LoVo (cell line): ENCODE measurements around the gene SLC22A4.

Experiments used
- DNase-seq: peaks from one replicate; pipeline ENCODE4 v3.0.0-alpha.2; 2016; ENCODE audit warnings: low spot score

The SLC22A4 gene

DNA sequence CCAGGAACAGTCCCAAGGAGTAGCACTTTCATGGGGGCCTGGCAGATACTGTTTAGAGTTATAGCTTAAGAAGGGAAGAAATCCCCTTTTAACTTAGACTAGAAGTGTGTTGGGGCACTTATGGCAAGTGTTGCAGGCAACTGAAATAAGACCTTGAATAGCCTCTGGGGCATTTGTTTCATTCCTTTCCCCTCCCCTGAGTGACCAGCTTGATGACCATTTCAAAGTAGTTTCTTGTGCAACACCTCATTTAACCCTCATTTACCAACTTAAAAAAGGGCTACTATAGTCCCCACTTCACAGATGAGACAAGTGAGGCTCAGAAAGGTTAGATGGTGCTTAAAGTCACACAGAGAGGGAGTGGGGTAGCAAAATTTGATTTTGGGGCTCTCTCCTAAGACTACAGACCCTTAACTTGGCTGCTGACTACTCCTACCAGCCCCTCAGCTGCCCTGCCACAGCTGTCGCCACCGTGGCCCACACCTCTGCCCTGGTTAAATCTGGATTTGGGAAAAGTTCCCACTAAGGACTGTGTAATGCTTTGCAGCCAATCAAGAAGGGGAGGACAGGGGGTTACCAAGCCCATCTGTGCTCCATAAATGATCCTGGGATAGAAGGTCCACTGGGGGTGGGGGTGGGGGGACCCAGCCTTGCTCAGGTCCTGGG is 31.2 kb upstream of the SLC22A4 start:
- DNase-seq, result no peak

DNA sequence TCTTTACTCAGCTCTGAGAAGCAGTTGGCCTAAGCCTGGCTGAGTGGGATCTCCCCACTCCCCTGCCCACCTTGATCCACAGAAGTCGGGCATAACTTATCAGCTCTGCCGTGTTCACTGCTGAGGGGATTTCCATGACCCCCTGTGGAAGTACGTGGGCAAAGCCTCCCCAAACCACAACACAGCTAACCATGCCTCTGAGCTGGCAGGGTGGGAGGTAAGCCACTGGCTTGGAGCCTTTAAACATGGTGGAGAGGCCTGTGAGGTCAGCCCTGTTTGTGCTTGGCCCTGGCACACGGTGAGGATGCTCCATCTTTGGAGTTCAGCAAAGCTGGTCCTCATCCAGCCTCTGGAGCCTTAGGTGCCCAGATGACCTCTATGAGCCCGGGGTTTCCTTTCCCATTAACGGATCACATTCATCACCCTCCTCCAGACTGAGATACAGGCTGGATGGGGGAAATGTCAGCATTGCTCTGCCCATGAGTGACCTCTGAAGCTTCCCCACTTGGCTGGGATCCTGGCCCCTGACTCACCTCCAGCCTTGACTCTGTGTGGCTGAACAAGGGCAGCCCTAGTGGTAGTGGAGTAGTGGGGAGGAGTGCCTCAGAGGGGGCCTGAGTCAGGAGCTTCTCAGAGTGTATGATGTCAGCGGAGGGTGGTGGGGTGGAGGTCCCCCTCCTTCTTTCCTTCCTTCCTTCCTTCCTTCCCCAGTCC is 30.5 kb upstream of the SLC22A4 start:
- peak; percentile 23 for DNase-seq

DNA sequence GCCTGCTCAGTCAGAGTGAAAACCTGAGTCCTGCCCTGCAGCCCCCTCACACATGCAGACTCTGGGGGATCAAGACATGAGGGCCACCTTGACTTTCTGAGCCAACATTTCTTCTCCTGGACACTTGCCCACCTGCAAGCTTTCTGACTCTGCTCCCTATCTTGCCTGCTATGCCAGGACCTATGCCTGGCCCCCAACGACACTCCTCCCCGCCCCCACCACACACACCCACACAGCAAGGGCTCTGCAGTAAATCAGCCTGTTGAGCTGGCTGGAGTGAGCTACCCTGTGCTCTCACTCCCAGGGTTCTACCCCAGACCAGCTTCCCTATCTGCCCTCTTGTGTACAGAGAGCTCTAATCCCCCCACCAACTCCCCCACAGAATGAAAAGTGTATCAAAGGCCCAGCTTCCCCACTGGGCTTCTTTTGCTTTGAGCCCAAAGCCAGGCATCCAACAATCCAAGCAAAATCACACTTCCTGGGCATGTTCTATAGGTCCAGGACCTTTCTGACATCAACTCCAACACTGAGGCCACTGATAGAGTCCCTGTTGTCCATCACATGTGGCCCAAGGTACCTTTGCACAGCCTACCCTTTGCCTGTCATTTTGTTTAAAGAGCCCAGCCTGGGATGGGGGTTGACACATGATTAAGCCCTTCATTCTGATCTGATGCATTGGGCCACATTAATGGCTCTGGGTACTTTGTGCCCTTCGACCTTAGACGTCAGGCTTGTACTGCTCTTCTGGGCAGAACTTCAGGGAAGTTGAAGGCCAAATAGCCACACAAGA is 29.5 kb upstream of the SLC22A4 start:
- DNase-seq, result no peak

DNA sequence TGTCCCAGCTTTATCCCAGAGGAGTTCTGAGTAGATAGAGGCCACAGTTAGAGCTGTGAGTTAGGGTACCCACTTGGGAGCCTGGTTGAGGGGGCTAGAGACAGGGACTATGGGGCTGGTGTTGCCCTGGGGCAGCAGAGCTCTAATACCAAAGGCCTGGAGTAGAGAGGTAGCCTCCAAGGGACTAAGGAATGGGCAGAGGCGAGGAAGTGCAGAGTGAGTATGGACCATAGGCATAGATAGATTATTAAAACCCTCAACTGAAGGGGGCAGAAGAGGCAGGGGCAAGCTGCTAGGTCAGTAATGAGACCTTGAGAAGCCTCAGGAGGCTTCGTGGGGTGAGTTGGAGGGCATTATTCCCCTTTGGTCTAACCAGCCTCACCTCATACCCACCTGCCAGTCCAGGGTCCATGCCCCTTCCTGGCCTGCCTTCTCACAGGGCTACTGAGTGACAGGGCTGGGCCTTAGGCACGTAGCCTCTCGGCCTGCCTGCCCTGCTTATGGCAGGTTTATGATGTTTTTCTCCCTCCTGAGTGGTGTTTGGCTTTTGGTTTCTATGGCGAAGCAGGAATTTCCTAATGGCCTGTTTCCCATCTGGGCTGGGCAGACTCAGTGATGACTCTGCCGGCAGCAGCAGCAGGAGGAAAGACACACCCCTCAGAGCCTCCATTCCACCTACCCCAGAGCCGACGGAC is 28.7 kb upstream of the SLC22A4 start:
- DNase-seq, result peak; percentile 87

DNA sequence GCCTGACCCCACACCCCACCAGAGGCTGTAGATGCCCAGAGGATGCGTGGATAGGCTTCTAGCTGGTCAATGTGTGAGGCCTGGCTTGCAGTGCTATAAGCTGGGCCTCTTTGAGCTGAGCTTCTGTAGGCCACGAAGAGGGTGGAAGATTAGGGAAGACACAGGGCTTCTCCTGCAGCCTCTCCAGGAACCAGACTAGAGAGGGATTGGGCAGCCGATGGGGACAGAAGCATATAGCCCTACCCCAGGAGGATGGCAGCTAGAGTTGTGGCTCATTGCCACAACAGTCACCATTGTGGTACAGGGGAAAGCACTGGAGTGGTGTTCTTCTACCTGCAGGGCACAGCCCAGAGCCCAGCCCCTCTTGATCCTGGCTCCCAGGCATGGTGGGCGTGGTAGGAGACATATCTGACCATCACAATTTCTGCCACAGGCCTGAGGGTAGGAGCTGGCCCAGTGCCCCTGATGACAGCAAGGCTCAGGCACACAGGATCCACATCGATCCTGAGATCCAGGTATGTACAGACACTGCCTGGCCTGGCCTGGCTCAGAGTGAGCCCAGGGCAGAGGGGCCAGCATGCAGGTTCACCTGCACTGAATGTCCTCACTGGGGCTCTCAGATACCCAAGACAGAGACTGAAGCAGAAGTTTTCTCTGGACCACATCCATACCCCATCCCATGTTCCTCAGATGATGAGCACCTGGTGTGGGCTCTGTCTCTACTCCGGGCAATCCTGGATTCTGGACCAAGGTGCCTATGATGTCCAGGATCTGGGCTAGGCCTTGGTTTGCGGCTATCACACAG is 28.0 kb upstream of the SLC22A4 start:
- peak; percentile 49 for DNase-seq

DNA sequence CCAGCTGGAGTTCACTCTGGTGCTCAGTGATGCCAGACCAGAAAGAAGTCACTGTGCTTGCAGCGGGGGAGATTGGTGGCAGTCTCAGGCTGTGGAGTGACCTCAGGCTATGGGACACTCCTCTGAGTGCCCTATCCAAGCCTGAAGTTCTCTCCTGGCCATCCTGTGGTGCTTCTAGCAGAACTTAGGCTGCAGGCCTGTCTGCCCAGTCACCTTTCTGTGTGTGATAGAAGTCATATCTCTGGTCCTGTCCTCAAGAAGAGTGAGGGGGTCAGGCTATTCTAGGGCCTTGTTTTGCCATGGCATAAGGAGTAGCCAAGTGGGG is 27.4 kb upstream of the SLC22A4 start:
- no peak for DNase-seq

DNA sequence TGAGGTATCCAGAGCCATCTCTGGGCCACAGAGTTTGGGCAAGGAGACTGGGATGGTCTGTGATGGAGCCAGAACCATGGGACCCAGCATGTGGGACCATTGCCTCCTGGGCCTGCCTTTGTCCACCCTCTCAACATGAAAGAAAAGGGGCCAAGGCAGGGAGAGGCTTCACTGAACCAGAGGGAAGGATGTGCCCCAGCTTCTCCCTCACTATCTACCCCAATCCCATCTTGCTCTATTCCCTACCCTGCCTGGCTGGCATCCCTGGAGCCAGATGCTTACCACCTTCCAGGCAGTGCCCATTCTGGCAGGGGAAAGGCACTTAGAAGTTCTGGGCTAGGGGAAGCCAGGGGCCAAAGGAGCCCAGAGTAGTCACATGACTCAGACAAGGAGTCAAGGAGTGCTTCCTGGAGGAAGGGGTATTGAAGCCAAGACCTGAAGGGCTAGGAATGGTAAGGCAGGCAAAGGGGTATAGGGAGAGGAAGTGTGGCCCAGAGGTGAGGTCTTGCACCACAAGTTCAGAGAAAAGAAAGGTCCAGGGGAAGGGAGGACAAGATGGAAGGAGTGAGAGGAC is 26.9 kb upstream of the SLC22A4 start:
- DNase-seq, result no peak

DNA sequence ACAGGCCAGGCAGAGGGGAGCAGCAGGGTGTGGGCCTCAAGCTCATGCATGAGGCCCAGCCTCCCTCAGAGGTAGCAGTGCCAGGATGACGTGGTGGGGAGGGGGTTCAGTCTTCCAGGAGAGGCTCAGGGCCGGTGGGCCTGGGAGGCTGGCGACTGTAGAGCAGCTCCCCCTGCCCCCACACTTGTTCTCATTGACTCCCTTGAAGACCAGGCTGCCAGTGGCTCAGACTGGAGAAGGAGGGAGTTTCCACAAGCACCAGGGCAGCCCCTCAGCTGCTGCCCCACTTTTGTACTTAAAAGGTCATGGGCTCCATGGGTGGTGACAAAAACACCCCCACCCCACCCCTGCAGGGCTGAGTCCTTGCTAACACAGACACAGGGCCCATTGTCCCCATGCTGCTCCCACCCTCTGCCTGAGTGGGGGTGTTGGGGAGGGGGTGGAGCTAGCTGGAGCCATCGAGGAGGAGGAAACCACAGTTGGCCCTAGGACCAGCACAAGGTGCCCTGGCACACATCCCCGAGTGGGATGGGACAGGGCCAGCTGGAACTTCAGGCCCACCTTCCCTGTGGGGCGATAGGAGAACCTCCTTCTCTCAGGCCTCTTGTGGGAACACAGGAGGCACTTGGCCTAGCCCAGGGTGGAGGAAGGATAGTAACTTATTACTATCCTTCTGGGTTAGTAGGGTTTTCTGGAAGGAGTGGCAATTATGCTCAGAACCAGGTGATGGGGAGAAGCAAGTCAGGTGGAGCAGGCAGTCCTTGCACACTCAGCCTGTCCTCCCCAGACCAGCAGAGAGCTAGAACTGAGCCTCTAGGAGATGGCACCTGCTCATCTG is 26.0 kb upstream of the SLC22A4 start:
- DNase-seq, result no peak

DNA sequence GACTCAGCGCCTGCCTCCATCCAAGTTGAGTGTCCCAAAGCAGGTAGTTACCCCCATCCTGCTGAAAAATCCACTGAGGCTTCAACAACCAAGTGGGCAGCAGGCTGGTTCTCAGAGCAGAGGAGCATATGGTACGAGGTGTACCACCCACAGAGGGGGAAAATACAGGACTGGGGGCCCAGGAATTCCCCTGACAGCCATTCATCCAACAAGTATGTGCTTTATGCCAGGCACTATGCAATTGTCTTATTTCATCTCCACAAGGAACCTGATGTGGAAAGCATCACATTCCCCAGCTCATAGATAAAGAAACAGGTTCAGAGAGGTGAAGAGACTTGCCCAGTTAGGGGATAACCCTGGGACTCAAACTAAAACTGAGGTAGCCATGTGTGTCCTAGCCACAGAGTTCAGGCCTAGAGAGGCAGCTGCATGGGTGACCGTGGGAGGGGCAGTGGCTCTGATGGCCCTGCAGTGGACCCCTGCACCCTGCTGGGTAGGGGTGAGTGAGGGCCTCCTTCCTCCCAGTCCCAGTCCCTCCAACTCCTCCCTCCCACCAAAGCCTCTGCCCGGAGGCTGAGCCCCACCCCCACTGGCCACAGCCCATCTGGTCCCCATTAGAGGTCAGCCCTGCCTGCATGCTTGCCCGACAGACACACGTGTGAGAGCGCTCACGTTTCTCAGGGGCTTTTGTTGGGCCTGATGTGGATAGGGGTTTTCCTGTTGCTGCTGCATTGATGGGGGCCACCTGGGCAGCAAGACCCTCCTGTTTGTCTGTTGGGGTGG is 25.2 kb upstream of the SLC22A4 start:
- no peak for DNase-seq

DNA sequence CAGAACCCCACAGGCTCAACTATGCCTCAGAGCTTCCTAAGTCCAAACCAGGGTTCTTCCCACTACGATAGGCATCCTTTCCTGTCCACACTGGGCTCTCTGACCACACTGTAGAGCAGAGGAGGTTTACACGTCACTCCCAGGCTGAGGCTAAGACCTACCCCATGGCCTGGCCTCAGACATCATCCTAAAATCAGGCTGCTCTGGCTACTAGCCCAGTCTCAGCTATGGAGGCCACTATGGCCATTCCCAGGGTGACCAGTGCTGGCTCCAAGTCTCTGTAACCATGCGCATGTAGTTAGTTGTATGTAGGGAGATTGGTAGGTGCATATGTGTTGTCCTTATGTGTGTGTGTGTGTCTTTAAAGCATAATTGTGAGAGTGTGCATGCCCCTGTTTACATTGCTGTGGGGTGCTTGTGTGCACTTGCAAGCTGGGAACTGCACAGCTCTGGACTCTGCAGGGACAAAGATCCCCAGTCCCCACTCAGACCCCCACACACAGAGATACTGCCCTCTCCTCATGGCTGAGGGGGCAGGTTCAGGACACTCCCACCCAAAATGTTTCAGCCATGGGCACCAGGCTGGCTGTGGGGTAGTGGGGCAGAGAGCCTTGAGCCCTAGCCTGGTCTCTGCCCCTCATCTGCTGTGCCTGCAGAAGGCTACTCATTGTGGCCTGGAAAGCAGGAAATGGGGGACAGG is 24.4 kb upstream of the SLC22A4 start:
- no peak for DNase-seq

DNA sequence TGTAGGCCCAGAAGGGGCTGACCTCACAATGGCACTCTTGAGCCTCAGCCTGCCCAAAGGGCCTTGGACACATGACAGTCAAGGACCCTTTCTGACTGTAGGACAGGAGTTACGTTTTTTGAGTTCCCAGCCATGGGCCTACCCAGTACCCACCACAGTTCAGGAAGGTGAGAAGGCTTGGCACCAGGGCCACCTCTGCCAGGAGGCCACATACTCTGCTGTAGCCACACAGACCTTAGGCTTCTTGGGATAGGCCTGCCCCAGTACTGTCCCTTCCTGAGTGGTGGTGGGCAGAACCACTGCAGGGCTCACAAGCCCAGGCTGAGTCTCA is 23.9 kb upstream of the SLC22A4 start:
- DNase-seq, result no peak

DNA sequence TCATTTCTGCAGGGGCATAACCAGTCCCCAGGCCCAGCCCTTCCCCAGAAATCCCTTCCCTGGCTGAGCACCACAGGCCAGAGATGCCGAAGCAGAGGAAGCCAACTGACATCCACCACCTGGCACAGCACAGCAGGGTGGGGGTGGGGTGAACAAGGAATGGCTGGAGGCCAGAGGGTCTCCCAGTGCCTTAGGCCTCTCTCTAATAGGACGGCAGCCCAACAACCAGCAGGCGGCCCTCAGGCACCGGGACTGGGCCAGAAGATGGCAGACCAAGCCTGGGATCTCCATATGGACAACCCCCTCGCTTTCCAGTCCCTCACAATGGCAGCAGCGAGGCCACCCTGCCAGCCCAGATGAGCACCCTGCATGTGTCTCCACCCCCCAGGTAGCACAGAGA is 23.5 kb upstream of the SLC22A4 start:
- DNase-seq, result no peak

DNA sequence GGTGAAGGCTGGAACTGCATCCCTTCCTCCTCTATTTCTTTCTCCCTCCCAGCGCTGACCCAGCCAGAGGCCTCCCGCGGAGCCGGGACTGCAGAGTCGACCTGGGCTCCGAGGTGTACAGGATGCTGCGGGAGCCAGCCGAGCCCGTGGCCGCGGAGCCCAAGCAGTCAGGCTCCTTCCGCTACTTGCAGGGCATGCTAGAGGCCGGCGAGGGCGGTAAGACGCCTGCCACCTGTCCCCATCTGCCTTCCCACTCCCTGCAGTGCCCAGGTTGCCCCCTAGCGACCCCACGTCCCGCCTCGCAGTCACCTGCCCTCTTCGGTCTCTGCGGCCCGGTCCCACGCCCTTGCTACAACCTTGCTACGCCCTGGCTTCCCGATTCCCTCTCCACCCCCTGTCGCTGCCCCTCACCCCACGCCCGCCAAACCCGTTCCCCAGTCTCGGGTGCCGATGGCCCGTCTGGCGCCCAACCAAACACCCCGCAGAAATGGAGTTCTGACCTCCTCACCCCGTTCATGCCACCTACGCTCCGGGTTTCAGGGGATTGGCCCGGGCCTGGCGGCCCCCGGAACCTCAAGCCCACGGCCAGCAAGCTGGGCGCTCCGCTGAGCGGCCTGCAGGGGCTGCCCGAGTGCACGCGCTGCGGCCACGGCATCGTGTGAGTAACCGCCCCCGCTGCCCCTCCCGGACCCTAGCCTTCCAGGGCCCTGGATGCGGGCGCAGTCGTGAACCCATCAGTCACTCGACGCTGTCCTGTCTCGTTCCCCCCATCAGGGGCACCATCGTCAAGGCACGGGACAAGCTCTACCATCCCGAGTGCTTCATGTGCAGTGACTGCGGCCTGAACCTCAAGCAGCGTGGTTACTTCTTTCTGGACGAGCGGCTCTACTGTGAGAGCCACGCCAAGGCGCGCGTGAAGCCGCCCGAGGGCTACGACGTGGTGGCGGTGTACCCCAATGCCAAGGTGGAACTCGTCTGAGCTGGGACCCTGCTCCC is 22.6 kb upstream of the SLC22A4 start:
- no peak for DNase-seq

DNA sequence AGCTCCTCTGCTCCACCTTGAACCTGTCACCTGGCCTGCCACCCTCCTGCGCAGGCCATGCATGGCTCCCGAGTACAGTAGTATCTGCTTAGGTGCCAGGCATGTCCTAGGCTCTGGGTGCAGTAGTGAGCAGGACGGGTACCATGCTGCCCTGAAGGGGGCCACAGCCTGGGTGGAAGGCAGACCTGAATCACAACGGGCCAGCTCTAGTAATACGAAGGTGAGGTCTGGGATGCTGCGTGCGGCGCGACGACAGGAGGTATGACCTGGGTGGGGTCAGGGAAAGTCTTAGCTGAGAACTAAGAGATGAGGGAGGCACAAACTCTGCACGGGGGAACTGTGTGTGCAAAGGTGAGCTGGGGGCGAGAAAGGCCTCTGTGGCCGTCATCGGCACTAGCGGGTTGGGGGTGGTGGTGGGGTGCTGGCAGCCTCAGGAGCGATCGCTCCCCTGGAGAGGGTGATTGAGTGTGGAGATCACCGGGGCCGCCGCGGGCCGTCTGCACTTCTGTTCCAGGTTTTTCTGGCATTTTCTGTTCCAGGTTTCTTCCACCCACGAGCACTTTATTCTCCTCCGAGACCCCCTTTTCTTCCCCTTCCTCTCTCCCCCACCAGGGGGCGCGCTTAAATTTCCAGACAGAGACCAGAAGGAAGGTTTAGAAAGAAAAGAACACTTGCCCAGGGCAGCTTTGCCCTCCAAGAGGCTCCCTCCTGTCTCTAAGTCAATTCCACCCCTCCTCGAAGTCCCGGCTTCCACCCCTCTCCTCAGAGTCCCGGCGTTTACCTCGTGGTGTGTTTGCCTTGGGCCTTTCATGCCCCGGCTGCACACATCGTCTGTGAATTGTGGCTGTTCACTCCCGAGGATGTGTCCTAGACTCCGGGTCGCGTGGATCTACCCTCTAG is 21.6 kb upstream of the SLC22A4 start:
- DNase-seq, result peak; percentile 60

DNA sequence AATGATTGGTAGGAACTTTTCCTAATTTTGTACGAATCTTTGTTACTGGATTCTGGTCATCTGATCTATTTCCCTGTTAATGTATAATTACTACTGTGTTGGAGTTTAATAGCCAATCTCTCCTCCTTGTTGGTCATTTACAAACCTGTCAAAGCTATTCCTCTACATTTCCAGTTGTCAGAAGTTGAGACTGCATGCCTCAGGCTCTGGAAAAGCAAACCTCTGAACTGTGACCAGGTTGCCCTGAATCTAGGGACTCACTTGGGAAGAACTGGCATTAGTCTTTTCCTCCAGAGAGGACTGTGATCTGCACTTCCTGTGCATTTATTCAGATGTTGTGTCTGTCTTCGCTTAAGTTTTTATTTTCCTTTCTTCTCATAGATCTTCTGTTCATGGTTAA is 20.6 kb upstream of the SLC22A4 start:
- no peak for DNase-seq

DNA sequence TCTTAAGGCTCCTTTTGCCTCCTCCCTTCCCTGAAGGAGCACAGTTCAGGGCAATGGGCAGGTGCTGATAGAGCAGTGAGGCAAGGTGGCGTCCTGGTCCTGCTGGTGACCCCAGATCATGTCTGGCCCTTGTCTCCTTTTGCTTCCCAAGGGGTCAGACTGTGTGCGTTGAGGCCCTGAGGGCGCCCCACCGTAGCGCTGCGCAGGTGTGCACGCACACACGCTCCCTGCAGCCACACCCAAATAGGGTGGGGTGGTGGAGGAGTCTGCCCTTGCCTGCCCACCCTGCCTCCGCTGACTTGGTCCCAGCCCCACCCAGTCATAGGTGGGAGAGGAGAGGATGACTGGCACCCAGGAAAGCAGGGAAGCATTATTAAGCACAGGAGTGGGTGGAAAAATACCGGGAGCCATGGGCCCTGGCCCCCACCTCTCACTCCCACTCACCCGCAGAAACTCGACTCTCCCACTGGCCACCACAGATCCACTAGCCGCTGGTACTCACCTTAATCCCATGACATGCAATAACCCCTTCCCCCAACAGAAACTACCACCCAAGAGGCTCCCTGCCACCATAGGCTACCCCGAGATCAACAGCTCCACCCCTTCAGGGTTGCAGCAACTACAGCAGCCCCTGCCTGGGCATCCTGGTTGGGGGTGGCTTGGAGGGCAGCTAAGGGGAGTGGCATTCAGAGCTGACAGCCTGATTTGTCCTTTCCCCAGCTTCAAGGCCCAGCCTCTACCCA is 20.0 kb upstream of the SLC22A4 start:
- DNase-seq, result no peak
